Body of pancreas (tissue), 4 donors: ENCODE data around the gene COL23A1. TPM values are rescaled to one million over a fixed set of nuclear protein-coding genes. Genes with fewer than 3 reads are reported as not detected.
"Not testable (repeated sequence)": the region's sequence is repeated elsewhere in the genome, so short reads cannot be mapped to it uniquely, and the experiment has no call there.

ENCODE experiments used
- ATAC-seq: fragments of 150-250 bp; one replicate; pipeline ENCODE4 v1.9.1; 2016
- DNase-seq, 4 donors: peaks; one replicate each; pipeline ENCODE4 v3.0.0-alpha.2; 2019
- H3K27ac ChIP-seq, 4 donors: fragments of 200-600 bp; sonication (generic); 1 replicate in 3 of 4; 2 replicates in 1 of 4; pipeline versions ENCODE4 v1.5.1 to v1.6.1; 2016 to 2019; ENCODE audit warnings: mild to moderate bottlenecking in 1 of 4, mixed read lengths in 1 of 4, moderate library complexity in 1 of 4
- H3K27me3 ChIP-seq, 2 donors: fragments of 200-600 bp; sonication (generic); one replicate each; pipeline ENCODE4 v1.6.0; 2016; ENCODE audit warnings: mild to moderate bottlenecking in 1 of 2
- H3K36me3 ChIP-seq, 2 donors: fragments of 200-600 bp; sonication (generic); replicated peaks in 1 of 2; 2 replicates each; pipeline ENCODE4 v1.5.1; 2016; ENCODE audit warnings: low read depth in 2 of 2; ENCODE audit not compliant: insufficient read depth in 1 of 2
- H3K4me1 ChIP-seq: fragments of 200-600 bp; sonication (generic); one replicate; pipeline ENCODE4 v1.6.0; 2016
- H3K4me3 ChIP-seq, 2 donors: fragments of 200-600 bp; sonication (generic); 1 replicate in 1 of 2; 2 replicates in 1 of 2; pipeline ENCODE4 v1.5.1; 2016 to 2019
- H3K9me3 ChIP-seq, 3 donors: fragments of 200-600 bp; sonication (generic); 1 replicate in 2 of 3; 2 replicates in 1 of 3; pipeline ENCODE4 v1.5.1; 2016
- CTCF ChIP-seq, 7 experiments: fragments of 450-650 bp in 4 of 7; fragments of 200-600 bp in 3 of 7; sonication (generic) in 3 of 7; IDR thresholded peaks; one replicate each; pipeline ENCODE4 v1.5.1; 2016 to 2019; ENCODE audit warnings: antibody characterized with exemption in 7 of 7
- POLR2A ChIP-seq, 3 donors: fragments of 450-650 bp; IDR thresholded peaks; one replicate each; pipeline ENCODE4 v1.6.1; 2016; ENCODE audit warnings: antibody characterized with exemption in 3 of 3, mild to moderate bottlenecking in 2 of 3
- WGBS, 2 donors: methylation state at CpG; one replicate each; pipeline ENCODE4 v1.1.5; 2017; 5-methylcytosine and 5-hydroxymethylcytosine counted together
- intact Hi-C: fragments of 100-400 bp; cut with DNase I; formaldehyde crosslinking; loops from one replicate; pipeline ENCODE4 v1.15.1; 2023
- total RNA-seq, 2 donors: library from RNA; depleted of rRNA; stranded (reverse); fragments of >200 nt; gene quantifications; one replicate each; pipeline ENCODE4 v1.1.0, GENCODE V29; 2016

COL23A1 gene
- total RNA-seq, 2 donors from 2014 or later = not detected

GRCh38 chr5:178490935-178491652 lies 99.1 kb downstream of the COL23A1 start:
- intact Hi-C loops = no loop called here
- ATAC-seq = no peak

DNA sequence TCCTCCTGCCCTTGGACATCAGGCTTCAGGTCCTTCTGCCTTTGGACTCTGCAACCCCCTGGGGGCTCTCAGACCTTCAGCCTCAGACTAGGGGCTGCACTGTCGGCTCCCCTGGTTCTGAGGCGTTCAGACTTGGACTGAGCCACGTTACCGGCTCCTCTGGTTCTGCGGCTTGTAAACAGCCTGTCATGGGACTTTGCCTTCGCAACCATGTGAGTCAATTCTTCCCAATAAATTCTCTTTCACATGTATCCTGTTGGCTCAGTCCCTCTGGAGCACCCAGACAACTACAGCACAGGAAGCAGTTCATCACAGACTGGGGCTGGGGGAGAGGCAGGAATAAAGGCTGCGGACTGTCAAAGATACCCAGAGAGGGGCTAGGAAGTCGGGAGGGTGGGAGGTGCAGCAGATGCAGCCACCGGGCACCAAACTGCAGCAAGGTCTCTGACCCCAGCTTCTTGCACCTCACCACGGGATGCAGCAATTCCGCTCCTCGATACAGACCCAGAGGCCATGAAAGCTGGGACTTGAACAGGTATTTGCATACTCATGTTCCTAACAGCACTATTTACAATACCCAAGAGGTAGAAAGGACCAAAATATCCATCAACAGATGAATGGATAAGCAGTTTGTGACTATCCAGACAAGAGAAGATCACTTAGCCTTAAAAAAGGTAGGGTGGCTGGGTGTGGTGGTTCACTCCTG lies 100.8 kb downstream of the COL23A1 start:
- Histone ChIP-seq H3K27ac (no peak overlapping the region), H3K27me3 (no peaks in the 10 kb centered on the region), H3K4me1 (no peaks in the 10 kb centered on the region), H3K4me3 (no peak overlapping the region), H3K9me3 (no peaks in the 10 kb centered on the region), H3K36me3 (no peaks in the 10 kb centered on the region)
- no peak for ATAC-seq
- DNase-seq = no peak
- TF ChIP-seq CTCF (IDR thresholded peaks at IDR 0.05) (no peak), POLR2A (IDR thresholded peaks at IDR 0.05) (no peak)
- intact Hi-C loops = no loop called here
- WGBS, 2 donors = 64 to 71% methylated on average over 9 to 12 of the region's 12 CpGs

More at GRCh38 chr5:178490935-178491652, 99.1 kb downstream of the COL23A1 start:
- DNase-seq = no peak
- 51 to 55% methylated on average over 11 of the region's 11 CpGs for WGBS, 2 donors
- Histone ChIP-seq H3K4me3 (no peak overlapping the region), H3K9me3 (no peaks in the 10 kb centered on the region), H3K4me1 (no peaks in the 10 kb centered on the region), H3K36me3 (no peaks in the 10 kb centered on the region), H3K27me3 (no peaks in the 10 kb centered on the region), H3K27ac (no peak overlapping the region)
- TF ChIP-seq POLR2A (IDR thresholded peaks at IDR 0.05) (no peak), CTCF (IDR thresholded peaks at IDR 0.05) (no peak)

DNA sequence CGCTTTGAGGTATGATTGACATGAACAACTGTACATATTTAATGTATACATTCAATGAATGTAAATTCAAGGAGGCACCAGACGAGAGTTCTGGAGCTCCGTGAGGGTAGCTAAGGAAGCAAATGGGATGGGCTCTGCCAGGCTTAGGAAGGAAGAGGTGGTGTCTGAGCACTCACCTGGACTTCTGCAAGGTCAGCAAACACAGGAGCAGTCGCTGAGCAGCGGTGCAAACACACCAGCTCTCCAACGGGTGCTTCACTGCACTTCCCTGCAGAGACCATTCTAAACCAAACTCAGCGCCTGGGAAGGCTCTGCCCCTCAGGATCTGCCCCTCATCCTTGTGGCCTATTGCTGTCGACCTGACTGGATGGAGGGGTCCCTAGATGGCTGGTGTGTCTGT lies 101.5 kb downstream of the COL23A1 start:
- Histone ChIP-seq H3K4me1 (no peaks in the 10 kb centered on the region), H3K4me3 (no peak overlapping the region), H3K27me3 (no peaks in the 10 kb centered on the region), H3K9me3 (no peaks in the 10 kb centered on the region), H3K27ac (no peak overlapping the region), H3K36me3 (no peaks in the 10 kb centered on the region)
- 17 to 29% methylated on average over 6 to 8 of the region's 8 CpGs for WGBS, 2 donors
- intact Hi-C loops = no loop called here
- ATAC-seq (no peak), DNase-seq (no peak)
- TF ChIP-seq POLR2A (IDR thresholded peaks at IDR 0.05) (no peak), CTCF (IDR thresholded peaks at IDR 0.05) (no peak)

DNA sequence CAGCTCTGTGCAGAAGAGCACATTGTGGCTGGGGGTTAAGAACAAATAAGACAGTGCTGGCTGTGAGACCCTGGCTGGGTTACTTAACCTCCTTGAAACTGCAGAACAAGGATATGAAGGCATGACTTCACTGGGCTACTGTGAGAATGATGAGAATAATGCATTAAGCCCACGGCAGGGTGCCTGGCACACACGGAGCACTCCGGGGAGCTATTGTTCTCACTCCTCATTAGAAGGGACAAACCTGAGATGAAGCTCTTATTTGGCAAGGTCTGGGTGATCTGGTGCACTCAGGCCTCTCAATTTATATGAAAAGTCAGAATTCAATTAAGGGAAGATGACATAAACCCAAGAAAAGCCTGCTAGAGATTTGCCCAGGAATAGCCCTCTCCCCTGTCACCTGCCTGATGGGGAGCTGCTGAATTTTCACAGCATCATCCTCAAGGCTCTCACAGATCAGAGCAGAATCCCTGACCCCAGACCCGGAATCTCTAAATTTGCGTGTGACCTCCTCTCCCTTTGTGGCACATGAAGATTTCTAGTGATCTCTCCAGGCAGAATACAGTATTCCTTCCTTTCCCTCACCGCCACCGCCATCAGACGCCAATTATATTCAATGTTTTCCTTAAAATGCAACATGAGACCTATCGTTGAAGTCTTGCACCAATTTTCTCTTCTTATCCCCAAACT lies 102.1 kb downstream of the COL23A1 start:
- DNase-seq (no peak), ATAC-seq (no peak)
- H3K4me1 ChIP-seq = no peaks in the 10 kb centered on the region
- WGBS, 2 donors = 56 to 68% methylated on average over 8 to 9 of the region's 9 CpGs
- H3K36me3 ChIP-seq = no peaks in the 10 kb centered on the region
- no peaks in the 10 kb centered on the region for H3K9me3 ChIP-seq
- no peak overlapping the region for H3K27ac ChIP-seq
- intact Hi-C loops = no loop called here
- no peak overlapping the region for H3K4me3 ChIP-seq
- no peaks in the 10 kb centered on the region for H3K27me3 ChIP-seq
- TF ChIP-seq CTCF (IDR thresholded peaks at IDR 0.05) (no peak), POLR2A (IDR thresholded peaks at IDR 0.05) (no peak)

- H3K36me3 ChIP-seq, H3K27ac ChIP-seq, H3K4me1 ChIP-seq, DNase-seq, H3K4me3 ChIP-seq, intact Hi-C loops, ATAC-seq, H3K9me3 ChIP-seq, H3K27me3 ChIP-seq: not testable (repeated sequence)
- 69 to 72% methylated on average over 10 of the region's 10 CpGs for WGBS, 2 donors
Measured at GRCh38 chr5:178486878-178487512, 103.2 kb downstream of the COL23A1 start.
